Neural cell (in vitro differentiated cells): ENCODE measurements around the gene GALNT1.

ENCODE experiments used
- CTCF ChIP-seq: fragments of 450-650 bp; IDR thresholded peaks from 2 replicates; pipeline ENCODE4 v1.5.1; 2014; ENCODE audit warnings: antibody characterized with exemption, mild to moderate bottlenecking, moderate library complexity; ENCODE audit not compliant: poor library complexity, severe bottlenecking
- POLR2AphosphoS5 ChIP-seq: IDR thresholded peaks from 2 replicates; pipeline ENCODE4 v1.6.1; 2012
- REST ChIP-seq: IDR thresholded peaks from 2 replicates; pipeline ENCODE4 v1.6.1; 2012; ENCODE audit warnings: borderline replicate concordance

- TF ChIP-seq CTCF (no peak), POLR2AphosphoS5 (no peak), REST (no peak)
Observed at GRCh38 chr18:35646449-35646848, 64.9 kb downstream of the GALNT1 start.
